ENCODE data around the gene FAM163B. TPM values are rescaled to one million over a fixed set of nuclear protein-coding genes. Genes with fewer than 3 reads are reported as not detected.

The FAM163B gene
- total RNA-seq, 1 donor from 2014 or later = not detected

- H3K4me3 ChIP-seq (ENCODE audit: low read length in 3 of 3) = no peak overlapping the region
- H3K9ac ChIP-seq (ENCODE audit: low read depth in 1 of 3, low read length in 3 of 3) = no peak overlapping the region
- H3K36me3 ChIP-seq (ENCODE audit: control insufficient read depth in 3 of 3, insufficient read depth in 3 of 3, low read length in 3 of 3) = no peaks in the 10 kb centered on the region
- H3K27ac ChIP-seq (ENCODE audit: low read depth, low read length) = no peak overlapping the region
- H3K9me3 ChIP-seq (ENCODE audit: control insufficient read depth in 3 of 3, low read length in 3 of 3) = no peaks in the 10 kb centered on the region
- H3K4me1 ChIP-seq (ENCODE audit: control insufficient read depth in 3 of 3, insufficient read depth in 3 of 3, low read length in 3 of 3) = peaks cover 5 to 7% (median 6%) of the 10 kb centered on the region in 3 donors
- H3K27me3 ChIP-seq (ENCODE audit: control insufficient read depth in 3 of 3, insufficient read depth in 3 of 3, low read length in 3 of 3) = peaks cover 20 to 43% (median 40%) of the 10 kb centered on the region in 3 donors
Observed at GRCh38 chr9:133579601-133580418, 29.4 kb downstream of the FAM163B start.

DNA sequence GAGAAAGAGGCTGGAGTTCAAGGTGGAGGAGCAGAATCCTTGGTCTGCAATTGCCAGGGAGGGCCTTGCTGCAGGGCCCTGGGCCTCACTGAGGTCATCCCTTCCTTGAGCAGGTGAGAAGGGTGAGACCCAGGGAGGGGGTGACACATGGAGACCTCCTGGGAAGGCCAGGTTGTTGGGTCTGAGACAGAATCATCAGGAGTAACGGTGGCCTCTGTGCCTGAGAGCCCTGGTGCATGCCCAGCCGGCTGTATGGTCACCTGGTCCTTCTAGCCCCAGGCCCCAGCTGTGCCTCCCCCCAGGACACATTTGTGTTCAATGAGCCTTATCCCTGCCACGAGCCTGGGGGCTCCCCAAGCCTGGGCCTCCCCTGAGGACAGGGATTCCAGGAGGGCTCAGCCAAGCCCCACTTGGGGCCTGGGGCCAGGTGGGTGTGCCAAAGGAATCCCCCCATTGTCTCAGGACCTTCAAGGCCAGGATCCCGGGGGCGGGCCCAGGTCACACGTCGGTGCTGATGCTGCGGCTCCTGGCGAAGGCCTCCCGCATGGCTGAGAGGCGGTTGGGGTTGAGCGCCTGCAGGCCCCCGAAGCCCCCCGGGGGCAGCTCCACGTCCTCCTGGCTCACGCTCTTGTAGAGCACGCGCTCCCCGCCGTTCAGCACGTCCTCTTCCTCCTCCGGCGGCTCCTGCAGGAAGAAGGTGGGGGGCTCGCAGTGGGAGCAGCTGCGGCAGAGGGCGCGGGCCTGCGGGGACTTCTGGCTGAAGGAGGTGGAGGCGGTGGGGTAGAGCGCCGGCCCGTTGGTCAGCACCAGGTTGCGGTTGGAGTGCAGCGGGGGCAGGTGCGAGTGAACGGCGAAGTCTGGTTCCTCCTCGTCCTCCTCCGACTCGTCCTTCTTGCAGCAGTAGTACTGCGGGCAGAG is 30.4 kb downstream of the FAM163B start:
- Histone ChIP-seq H3K9me3 (ENCODE audit: control insufficient read depth in 3 of 3, low read length in 3 of 3) (no peaks in the 10 kb centered on the region), H3K9ac (ENCODE audit: low read depth in 1 of 3, low read length in 3 of 3) (no peak overlapping the region), H3K27ac (ENCODE audit: low read depth, low read length) (no peak overlapping the region), H3K4me3 (ENCODE audit: low read length in 3 of 3) (no peak overlapping the region), H3K27me3 (ENCODE audit: control insufficient read depth in 3 of 3, insufficient read depth in 3 of 3, low read length in 3 of 3) (peaks cover 19 to 45% (median 34%) of the 10 kb centered on the region in 3 donors), H3K4me1 (ENCODE audit: control insufficient read depth in 3 of 3, insufficient read depth in 3 of 3, low read length in 3 of 3) (no peaks in the 10 kb centered on the region), H3K36me3 (ENCODE audit: control insufficient read depth in 3 of 3, insufficient read depth in 3 of 3, low read length in 3 of 3) (no peaks in the 10 kb centered on the region)

DNA sequence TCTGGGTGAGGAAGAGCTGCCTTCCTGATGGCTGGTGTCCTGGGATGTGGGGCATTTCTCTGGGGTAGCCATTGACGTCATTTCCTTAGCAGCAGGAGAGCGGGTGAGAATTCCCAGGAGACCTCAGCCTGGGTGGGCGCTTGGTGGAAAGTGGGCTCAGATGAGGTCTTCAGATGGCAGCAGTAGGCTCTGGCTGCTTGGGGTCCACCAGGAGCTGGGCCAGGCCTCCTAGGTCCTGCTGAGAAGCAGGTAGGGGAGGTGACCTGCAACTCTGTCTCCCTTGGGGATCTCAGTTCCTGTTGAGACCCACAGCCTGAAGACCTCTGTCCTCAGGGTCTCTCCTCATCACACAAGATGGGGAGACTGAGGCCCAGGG is 31.5 kb downstream of the FAM163B start:
- H3K36me3 ChIP-seq (ENCODE audit: control insufficient read depth in 3 of 3, insufficient read depth in 3 of 3, low read length in 3 of 3) = no peaks in the 10 kb centered on the region
- H3K4me3 ChIP-seq (ENCODE audit: low read length in 3 of 3) = no peak overlapping the region
- peaks cover 14 to 51% (median 26%) of the 10 kb centered on the region in 3 donors for H3K27me3 ChIP-seq (ENCODE audit: control insufficient read depth in 3 of 3, insufficient read depth in 3 of 3, low read length in 3 of 3)
- H3K9me3 ChIP-seq (ENCODE audit: control insufficient read depth in 3 of 3, low read length in 3 of 3) = no peaks in the 10 kb centered on the region
- H3K4me1 ChIP-seq (ENCODE audit: control insufficient read depth in 3 of 3, insufficient read depth in 3 of 3, low read length in 3 of 3) = peaks cover 3 to 7% (median 7%) of the 10 kb centered on the region in 3 donors
- H3K9ac ChIP-seq (ENCODE audit: low read depth in 1 of 3, low read length in 3 of 3) = no peak overlapping the region
- no peak overlapping the region for H3K27ac ChIP-seq (ENCODE audit: low read depth, low read length)

- Histone ChIP-seq H3K4me1 (ENCODE audit: control insufficient read depth in 3 of 3, insufficient read depth in 3 of 3, low read length in 3 of 3) (peaks cover 8 to 13% (median 11%) of the 10 kb centered on the region in 3 donors), H3K4me3 (ENCODE audit: low read length in 3 of 3) (peak overlapping the region in 1 of 3 donors; percentile 43), H3K27me3 (ENCODE audit: control insufficient read depth in 3 of 3, insufficient read depth in 3 of 3, low read length in 3 of 3) (peaks cover 17 to 51% (median 25%) of the 10 kb centered on the region in 3 donors), H3K9me3 (ENCODE audit: control insufficient read depth in 3 of 3, low read length in 3 of 3) (no peaks in the 10 kb centered on the region), H3K36me3 (ENCODE audit: control insufficient read depth in 3 of 3, insufficient read depth in 3 of 3, low read length in 3 of 3) (no peaks in the 10 kb centered on the region), H3K9ac (ENCODE audit: low read depth in 1 of 3, low read length in 3 of 3) (no peak overlapping the region), H3K27ac (ENCODE audit: low read depth, low read length) (no peak overlapping the region)
Observed at GRCh38 chr9:133576875-133577736, 32.1 kb downstream of the FAM163B start.

DNA sequence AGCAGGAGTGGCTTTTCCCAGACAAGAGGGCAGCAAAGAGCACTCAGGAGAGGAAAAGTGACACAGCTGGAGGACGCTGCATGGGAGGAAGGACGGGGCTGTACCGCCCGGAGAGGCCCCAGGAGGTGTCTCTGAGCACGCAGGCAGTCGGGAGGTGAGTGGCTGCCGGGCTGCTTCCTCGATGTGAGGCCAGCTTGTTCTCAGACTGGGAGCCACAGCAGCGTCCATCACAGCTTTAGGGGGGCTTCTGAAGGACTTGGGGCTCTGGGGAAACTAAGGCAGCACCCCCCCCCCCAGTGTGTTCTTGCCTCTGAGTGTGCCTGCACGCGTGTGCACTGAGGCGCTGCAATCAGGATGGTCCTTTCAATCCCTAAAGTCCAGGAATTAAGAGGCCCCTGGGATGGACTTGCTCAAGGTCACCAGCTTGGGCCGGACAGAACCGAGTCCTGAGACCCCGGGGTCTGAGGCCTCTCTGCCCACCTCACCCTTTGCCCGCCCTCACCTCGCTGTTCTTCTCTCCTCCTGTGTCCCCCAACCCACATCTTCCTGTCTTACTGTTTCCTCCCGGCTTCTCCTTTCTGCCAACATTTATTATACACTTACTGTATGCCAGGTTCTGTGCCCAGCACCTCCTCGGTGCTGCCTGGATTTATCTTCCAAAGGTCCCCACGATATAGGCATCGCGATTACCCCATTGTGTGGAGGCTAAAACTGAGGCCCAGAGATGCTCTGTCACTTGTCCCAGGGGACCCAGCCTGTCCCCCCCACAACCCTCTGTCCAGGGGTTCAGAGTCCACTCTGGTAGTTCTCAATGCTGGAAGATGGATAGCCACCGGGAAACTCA is 32.9 kb downstream of the FAM163B start:
- H3K9me3 ChIP-seq (ENCODE audit: control insufficient read depth in 3 of 3, low read length in 3 of 3) = no peaks in the 10 kb centered on the region
- H3K27ac ChIP-seq (ENCODE audit: low read depth, low read length) = no peak overlapping the region
- no peaks in the 10 kb centered on the region for H3K36me3 ChIP-seq (ENCODE audit: control insufficient read depth in 3 of 3, insufficient read depth in 3 of 3, low read length in 3 of 3)
- H3K4me1 ChIP-seq (ENCODE audit: control insufficient read depth in 3 of 3, insufficient read depth in 3 of 3, low read length in 3 of 3) = peaks cover 9 to 13% (median 11%) of the 10 kb centered on the region in 3 donors
- peaks cover 17 to 55% (median 25%) of the 10 kb centered on the region in 3 donors for H3K27me3 ChIP-seq (ENCODE audit: control insufficient read depth in 3 of 3, insufficient read depth in 3 of 3, low read length in 3 of 3)
- no peak overlapping the region for H3K4me3 ChIP-seq (ENCODE audit: low read length in 3 of 3)
- no peak overlapping the region for H3K9ac ChIP-seq (ENCODE audit: low read depth in 1 of 3, low read length in 3 of 3)

DNA sequence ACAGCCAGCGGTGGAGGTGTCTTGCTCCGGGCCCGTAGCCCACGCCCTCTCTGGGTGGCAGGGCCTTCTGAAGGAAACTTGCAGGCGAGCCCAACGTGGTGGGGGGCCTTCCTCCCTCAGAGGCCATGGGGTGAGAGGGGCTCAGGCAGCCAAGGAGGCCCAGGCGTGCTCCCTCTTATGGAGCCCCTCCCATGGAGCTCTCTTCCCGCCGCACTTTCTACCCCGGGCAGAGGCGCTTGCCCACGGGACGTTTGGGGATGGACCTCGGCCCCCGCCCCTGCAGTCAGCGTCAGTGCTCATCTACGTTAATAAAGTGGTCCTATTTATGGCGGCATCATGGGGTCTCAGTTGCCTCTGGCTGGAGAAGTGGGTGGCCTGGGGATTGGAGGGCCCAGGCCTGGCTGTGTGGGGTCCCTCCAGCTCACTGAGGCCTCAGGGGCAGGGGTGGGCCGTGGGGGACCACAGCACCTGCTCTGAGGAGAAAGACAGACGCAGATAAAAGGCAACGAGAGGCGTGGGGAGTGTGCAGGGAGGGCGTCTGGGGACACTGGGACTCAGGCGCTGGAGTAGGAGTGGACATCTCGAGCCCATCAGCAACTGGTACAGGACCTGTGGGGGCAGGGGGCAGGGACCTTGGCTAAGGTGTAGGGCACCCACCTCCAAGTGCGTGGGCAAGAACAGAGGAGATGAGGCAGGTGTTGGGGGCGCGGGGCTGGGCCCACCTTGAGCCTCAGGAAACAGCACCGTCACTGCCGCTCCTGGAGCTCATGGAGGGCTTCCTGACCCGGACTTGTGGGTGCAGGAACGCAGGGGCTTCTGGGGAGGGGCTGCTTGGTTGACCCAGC is 33.8 kb downstream of the FAM163B start:
- Histone ChIP-seq H3K27me3 (ENCODE audit: control insufficient read depth in 3 of 3, insufficient read depth in 3 of 3, low read length in 3 of 3) (peaks cover 17 to 63% (median 25%) of the 10 kb centered on the region in 3 donors), H3K27ac (ENCODE audit: low read depth, low read length) (no peak overlapping the region), H3K4me3 (ENCODE audit: low read length in 3 of 3) (no peak overlapping the region), H3K4me1 (ENCODE audit: control insufficient read depth in 3 of 3, insufficient read depth in 3 of 3, low read length in 3 of 3) (peaks cover 9 to 13% (median 11%) of the 10 kb centered on the region in 3 donors), H3K9me3 (ENCODE audit: control insufficient read depth in 3 of 3, low read length in 3 of 3) (no peaks in the 10 kb centered on the region), H3K9ac (ENCODE audit: low read depth in 1 of 3, low read length in 3 of 3) (no peak overlapping the region), H3K36me3 (ENCODE audit: control insufficient read depth in 3 of 3, insufficient read depth in 3 of 3, low read length in 3 of 3) (no peaks in the 10 kb centered on the region)

- Histone ChIP-seq H3K9me3 (ENCODE audit: control insufficient read depth in 3 of 3, low read length in 3 of 3) (no peaks in the 10 kb centered on the region), H3K36me3 (ENCODE audit: control insufficient read depth in 3 of 3, insufficient read depth in 3 of 3, low read length in 3 of 3) (no peaks in the 10 kb centered on the region), H3K4me1 (ENCODE audit: control insufficient read depth in 3 of 3, insufficient read depth in 3 of 3, low read length in 3 of 3) (peaks cover 9 to 13% (median 11%) of the 10 kb centered on the region in 3 donors), H3K9ac (ENCODE audit: low read depth in 1 of 3, low read length in 3 of 3) (no peak overlapping the region), H3K27me3 (ENCODE audit: control insufficient read depth in 3 of 3, insufficient read depth in 3 of 3, low read length in 3 of 3) (peaks cover 17 to 69% (median 25%) of the 10 kb centered on the region in 3 donors), H3K27ac (ENCODE audit: low read depth, low read length) (no peak overlapping the region), H3K4me3 (ENCODE audit: low read length in 3 of 3) (no peak overlapping the region)
Observed at GRCh38 chr9:133574771-133575170, 34.4 kb downstream of the FAM163B start.

GRCh38 chr9:133573791-133574515 is 35.2 kb downstream of the FAM163B start:
- peaks cover 16 to 64% (median 17%) of the 10 kb centered on the region in 3 donors for H3K27me3 ChIP-seq (ENCODE audit: control insufficient read depth in 3 of 3, insufficient read depth in 3 of 3, low read length in 3 of 3)
- H3K36me3 ChIP-seq (ENCODE audit: control insufficient read depth in 3 of 3, insufficient read depth in 3 of 3, low read length in 3 of 3) = peaks cover 0 to 2% (median 0%) of the 10 kb centered on the region in 3 donors
- H3K4me1 ChIP-seq (ENCODE audit: control insufficient read depth in 3 of 3, insufficient read depth in 3 of 3, low read length in 3 of 3) = peaks cover 9 to 13% (median 11%) of the 10 kb centered on the region in 3 donors
- H3K9me3 ChIP-seq (ENCODE audit: control insufficient read depth in 3 of 3, low read length in 3 of 3) = no peaks in the 10 kb centered on the region
- H3K9ac ChIP-seq (ENCODE audit: low read depth in 1 of 3, low read length in 3 of 3) = no peak overlapping the region
- no peak overlapping the region for H3K27ac ChIP-seq (ENCODE audit: low read depth, low read length)
- no peak overlapping the region for H3K4me3 ChIP-seq (ENCODE audit: low read length in 3 of 3)
